OCI-LY7 (cell line): ENCODE measurements around the gene CLEC4F. TPM values are rescaled to one million over a fixed set of nuclear protein-coding genes. Genes with fewer than 3 reads are reported as not detected.

ENCODE experiments used
- BruUV-seq: library from RNA; stranded (reverse); fragments of 400-500 nt; replicated peaks from 2 replicates; lab custom pipeline; 2021; lab: Mats Ljungman, UMichigan
- CTCF ChIA-PET: fragments of 300-600 bp; sonication (Branson Sonifier 250); formaldehyde crosslinking; loops from one replicate; lab custom pipeline; 2022; ENCODE audit warnings: antibody characterized with exemption; ENCODE audit not compliant: unreplicated experiment; lab: Charles Lee
- POLR2A ChIA-PET: fragments of 300-600 bp; sonication (Branson Sonifier 250); formaldehyde crosslinking; loops from one replicate; lab custom pipeline; 2022; ENCODE audit warnings: antibody characterized with exemption; lab: Charles Lee
- DNase-seq: peaks from one replicate; pipeline ENCODE4 v3.0.0-alpha.2; 2015; ENCODE audit warnings: low spot score
- H2AFZ ChIP-seq: fragments of 200-600 bp; sonication (generic), shearing (Covaris generic); 2 replicates; pipeline ENCODE4 v1.6.1; 2014; ENCODE audit warnings: mild to moderate bottlenecking, antibody characterized with exemption, low read length, moderate library complexity
- H3K27ac ChIP-seq: fragments of 200-600 bp; sonication (generic); 2 replicates; pipeline ENCODE4 v1.5.1; 2014; ENCODE audit warnings: mixed run types, low read depth, mild to moderate bottlenecking, moderate library complexity, low read length, inconsistent platforms; ENCODE audit not compliant: poor library complexity, severe bottlenecking
- H3K36me3 ChIP-seq: fragments of 200-600 bp; sonication (generic); 2 replicates; pipeline ENCODE4 v1.6.1; 2014; ENCODE audit warnings: mild to moderate bottlenecking, antibody characterized with exemption, low read length, moderate library complexity, mixed read lengths; ENCODE audit not compliant: insufficient read depth
- H3K4me1 ChIP-seq: fragments of 200-600 bp; sonication (generic); 2 replicates; pipeline ENCODE4 v1.5.1; 2014; ENCODE audit warnings: mild to moderate bottlenecking, low read length; ENCODE audit not compliant: insufficient read depth, poor library complexity, severe bottlenecking
- H3K4me2 ChIP-seq: fragments of 200-600 bp; sonication (generic); 2 replicates; pipeline ENCODE4 v1.6.1; 2014; ENCODE audit warnings: mild to moderate bottlenecking, low read length
- H3K4me3 ChIP-seq: fragments of 200-600 bp; sonication (generic); 2 replicates; pipeline ENCODE4 v1.5.1; 2014; ENCODE audit warnings: mild to moderate bottlenecking, low read depth, low read length; ENCODE audit not compliant: poor library complexity, severe bottlenecking
- H3K79me2 ChIP-seq: fragments of 200-600 bp; sonication (generic); 2 replicates; pipeline ENCODE4 v1.6.1; 2016; ENCODE audit warnings: low read depth, mild to moderate bottlenecking, low read length, moderate library complexity, mixed read lengths; ENCODE audit not compliant: insufficient read depth
- H3K9me2 ChIP-seq: fragments of 200-600 bp; sonication (generic); 2 replicates; pipeline ENCODE4 v1.6.1; 2016; ENCODE audit warnings: mild to moderate bottlenecking, low read length, mixed read lengths; ENCODE audit not compliant: insufficient read depth
- H3K9me3 ChIP-seq: fragments of 200-600 bp; sonication (generic); 2 replicates; pipeline ENCODE4 v1.6.1; 2014; ENCODE audit warnings: mild to moderate bottlenecking, mixed run types, low read length, mixed read lengths
- H4K20me1 ChIP-seq: fragments of 200-600 bp; sonication (generic); 2 replicates; pipeline ENCODE4 v1.6.1; 2014; ENCODE audit warnings: mild to moderate bottlenecking, antibody characterized with exemption, low read length, moderate library complexity, mixed read lengths; ENCODE audit not compliant: insufficient read depth
- EZH2phosphoT487 ChIP-seq: fragments of 200-600 bp; sonication (generic); IDR thresholded peaks from 2 replicates; pipeline ENCODE4 v1.6.1; 2018; ENCODE audit warnings: low read depth, borderline replicate concordance, mild to moderate bottlenecking, mixed run types, antibody characterized with exemption, low read length, moderate library complexity, mixed read lengths
- intact Hi-C: fragments of 100-400 bp; cut with micrococcal nuclease; formaldehyde crosslinking; loops from one replicate; pipeline ENCODE4 v1.10.0; 2022; ENCODE audit not compliant: unreplicated experiment
- total RNA-seq, 2 experiments: library from RNA; depleted of rRNA in 1 of 2; stranded (reverse); fragments of >200 nt in 1 of 2; shearing (Covaris generic) in 1 of 2; gene quantifications; 2 replicates each; pipeline ENCODE4 v1.2.3, GENCODE V29; 2014 to 2022
- TF ChIP-seq, protein P1 (sequence below): fragments of 200-600 bp; sonication (generic); conservative IDR thresholded peaks from 2 replicates; pipeline ENCODE4 v1.5.1; 2014; ENCODE audit warnings: mild to moderate bottlenecking, antibody characterized with exemption, low read length, moderate library complexity, mixed read lengths

Gene CLEC4F
- total RNA-seq, 2 experiments from 2014 or later = not detected

- no TSS peak for BruUV-seq
- no peak overlapping the region for H3K27ac ChIP-seq
- H3K9me2 ChIP-seq = no peaks in the 10 kb centered on the region
- H3K9me3 ChIP-seq = no peaks in the 10 kb centered on the region
- H4K20me1 ChIP-seq = no peaks in the 10 kb centered on the region
- H3K4me1 ChIP-seq = no peaks in the 10 kb centered on the region
- no peaks in the 10 kb centered on the region for H3K79me2 ChIP-seq
- intact Hi-C loops = no loop called here
- H3K36me3 ChIP-seq = no peaks in the 10 kb centered on the region
- ChIA-PET CTCF (no interaction called here), POLR2A (no interaction called here)
- DNase-seq = no peak
- TF ChIP-seq, protein P1, sequence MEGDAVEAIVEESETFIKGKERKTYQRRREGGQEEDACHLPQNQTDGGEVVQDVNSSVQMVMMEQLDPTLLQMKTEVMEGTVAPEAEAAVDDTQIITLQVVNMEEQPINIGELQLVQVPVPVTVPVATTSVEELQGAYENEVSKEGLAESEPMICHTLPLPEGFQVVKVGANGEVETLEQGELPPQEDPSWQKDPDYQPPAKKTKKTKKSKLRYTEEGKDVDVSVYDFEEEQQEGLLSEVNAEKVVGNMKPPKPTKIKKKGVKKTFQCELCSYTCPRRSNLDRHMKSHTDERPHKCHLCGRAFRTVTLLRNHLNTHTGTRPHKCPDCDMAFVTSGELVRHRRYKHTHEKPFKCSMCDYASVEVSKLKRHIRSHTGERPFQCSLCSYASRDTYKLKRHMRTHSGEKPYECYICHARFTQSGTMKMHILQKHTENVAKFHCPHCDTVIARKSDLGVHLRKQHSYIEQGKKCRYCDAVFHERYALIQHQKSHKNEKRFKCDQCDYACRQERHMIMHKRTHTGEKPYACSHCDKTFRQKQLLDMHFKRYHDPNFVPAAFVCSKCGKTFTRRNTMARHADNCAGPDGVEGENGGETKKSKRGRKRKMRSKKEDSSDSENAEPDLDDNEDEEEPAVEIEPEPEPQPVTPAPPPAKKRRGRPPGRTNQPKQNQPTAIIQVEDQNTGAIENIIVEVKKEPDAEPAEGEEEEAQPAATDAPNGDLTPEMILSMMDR = no peak
- TF ChIP-seq EZH2phosphoT487 = no peak
- H3K4me2 ChIP-seq = no peak overlapping the region
- H2AFZ ChIP-seq = no peak overlapping the region
- no peak overlapping the region for H3K4me3 ChIP-seq
Measured at GRCh38 chr2:70797506-70797905, 22.9 kb downstream of the CLEC4F start.

GRCh38 chr2:70796262-70796661 lies 24.1 kb downstream of the CLEC4F start:
- H3K79me2 ChIP-seq = no peaks in the 10 kb centered on the region
- ChIA-PET POLR2A (interaction anchor here (0.5 kb wide), 1 partner anchor 405 kb away, joined by 4 read pairs; no protein-coding TSS in a partner anchor), CTCF (no interaction called here)
- H3K27ac ChIP-seq = no peak overlapping the region
- no peak overlapping the region for H3K4me2 ChIP-seq
- no peak overlapping the region for H3K4me3 ChIP-seq
- no peak for DNase-seq
- intact Hi-C loops = no loop called here
- H4K20me1 ChIP-seq = no peaks in the 10 kb centered on the region
- TF ChIP-seq, protein P1 = no peak
- no peak for TF ChIP-seq EZH2phosphoT487
- H3K9me3 ChIP-seq = no peaks in the 10 kb centered on the region
- H2AFZ ChIP-seq = no peak overlapping the region
- H3K9me2 ChIP-seq = no peaks in the 10 kb centered on the region
- H3K36me3 ChIP-seq = no peaks in the 10 kb centered on the region
- no TSS peak for BruUV-seq
- no peaks in the 10 kb centered on the region for H3K4me1 ChIP-seq

GRCh38 chr2:70795164-70795995 lies 25.0 kb downstream of the CLEC4F start:
- CTCF ChIA-PET = no interaction called here
- intact Hi-C loops = no loop called here
- H2AFZ ChIP-seq = no peak overlapping the region
- POLR2A ChIA-PET = no interaction called here
- H3K4me2 ChIP-seq = no peak overlapping the region
- H3K4me3 ChIP-seq = no peak overlapping the region
- H3K9me2 ChIP-seq = no peaks in the 10 kb centered on the region
- no peak overlapping the region for H3K27ac ChIP-seq
- no TSS peak for BruUV-seq
- no peaks in the 10 kb centered on the region for H3K79me2 ChIP-seq
- no peak for DNase-seq
- no peaks in the 10 kb centered on the region for H4K20me1 ChIP-seq
- TF ChIP-seq EZH2phosphoT487 = no peak
- TF ChIP-seq, protein P1 = no peak
- H3K4me1 ChIP-seq = no peaks in the 10 kb centered on the region
- no peaks in the 10 kb centered on the region for H3K36me3 ChIP-seq
- no peaks in the 10 kb centered on the region for H3K9me3 ChIP-seq
